Jurkat, Clone E6-1 (cell line): ENCODE measurements around the gene TNFAIP8.
"Not testable (repeated sequence)": the region's sequence is repeated elsewhere in the genome, so short reads cannot be mapped to it uniquely, and the experiment has no call there.

Source experiments
- DNase-seq: peaks from one replicate; pipeline ENCODE4 v3.0.0-alpha.2; 2011; ENCODE audit warnings: low read depth, low spot score
- H3K4me3 ChIP-seq: 2 replicates; pipeline ENCODE4 v1.5.1; 2011; ENCODE audit warnings: mild to moderate bottlenecking, low read length, control low read depth, moderate library complexity

TNFAIP8 gene

DNA sequence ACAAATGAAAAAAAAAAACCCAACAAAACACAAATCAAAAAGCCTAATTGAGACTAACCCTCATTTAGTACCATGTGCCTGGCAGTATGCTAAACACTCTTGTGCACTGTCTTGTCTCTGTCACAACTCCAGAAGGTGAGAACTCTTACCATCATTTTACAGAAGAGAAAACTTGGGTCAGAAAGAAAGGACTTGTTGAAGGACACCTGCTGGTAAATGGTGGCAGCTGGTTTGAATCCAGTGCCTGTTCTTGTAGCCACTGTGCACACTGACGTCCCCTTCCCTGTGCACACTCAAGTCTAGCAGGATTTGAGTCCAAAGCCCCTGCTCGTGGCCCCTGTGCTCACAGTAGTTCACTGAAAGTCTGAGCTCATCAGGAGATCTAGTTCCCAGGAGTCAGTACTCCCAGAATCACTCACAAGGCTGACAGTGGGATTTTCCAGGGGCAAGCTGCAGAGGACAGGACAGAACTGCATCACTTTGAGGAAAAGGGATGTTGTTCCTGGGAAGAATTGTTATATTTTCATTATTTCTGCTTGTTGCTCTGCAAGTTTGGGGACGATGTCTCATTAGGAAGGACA is 53.5 kb downstream of the TNFAIP8 start:
- DNase-seq, result peak; percentile 60
- no peak overlapping the region for H3K4me3 ChIP-seq

DNA sequence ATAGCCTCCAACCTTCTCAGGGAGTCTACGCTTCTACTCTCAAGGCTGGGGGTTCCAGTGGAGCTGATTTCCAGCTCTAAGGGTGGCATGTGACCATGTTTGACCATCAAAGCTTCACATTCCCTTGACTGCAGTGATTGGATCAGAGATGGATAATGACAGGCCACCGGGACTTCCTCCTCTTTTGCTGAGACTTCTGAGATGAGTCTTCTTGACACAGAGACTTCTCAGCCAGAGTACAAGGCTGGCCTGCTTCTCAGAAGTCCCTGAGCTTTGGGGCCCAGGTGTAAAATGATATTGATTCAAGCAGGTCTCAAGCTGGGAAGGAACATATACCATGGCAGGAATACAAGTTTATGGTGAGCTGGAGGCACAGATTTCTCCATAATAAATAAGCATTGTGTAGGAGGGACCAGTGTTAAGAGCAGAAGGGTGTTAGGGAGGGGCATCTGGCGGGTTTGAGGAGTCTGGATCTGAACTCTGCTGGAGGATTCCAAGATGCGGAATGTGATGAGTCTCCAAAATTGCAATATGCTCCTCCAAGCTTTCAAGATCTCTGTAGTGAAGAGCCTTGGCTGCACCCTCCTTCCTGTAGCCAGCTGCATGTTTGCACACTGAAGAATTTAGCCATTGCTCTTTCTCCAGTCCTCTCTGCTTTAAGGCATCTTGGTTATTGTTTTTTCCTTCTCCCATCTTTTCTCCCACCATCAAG is 54.8 kb downstream of the TNFAIP8 start:
- H3K4me3 ChIP-seq, result no peak overlapping the region
- no peak for DNase-seq

DNA sequence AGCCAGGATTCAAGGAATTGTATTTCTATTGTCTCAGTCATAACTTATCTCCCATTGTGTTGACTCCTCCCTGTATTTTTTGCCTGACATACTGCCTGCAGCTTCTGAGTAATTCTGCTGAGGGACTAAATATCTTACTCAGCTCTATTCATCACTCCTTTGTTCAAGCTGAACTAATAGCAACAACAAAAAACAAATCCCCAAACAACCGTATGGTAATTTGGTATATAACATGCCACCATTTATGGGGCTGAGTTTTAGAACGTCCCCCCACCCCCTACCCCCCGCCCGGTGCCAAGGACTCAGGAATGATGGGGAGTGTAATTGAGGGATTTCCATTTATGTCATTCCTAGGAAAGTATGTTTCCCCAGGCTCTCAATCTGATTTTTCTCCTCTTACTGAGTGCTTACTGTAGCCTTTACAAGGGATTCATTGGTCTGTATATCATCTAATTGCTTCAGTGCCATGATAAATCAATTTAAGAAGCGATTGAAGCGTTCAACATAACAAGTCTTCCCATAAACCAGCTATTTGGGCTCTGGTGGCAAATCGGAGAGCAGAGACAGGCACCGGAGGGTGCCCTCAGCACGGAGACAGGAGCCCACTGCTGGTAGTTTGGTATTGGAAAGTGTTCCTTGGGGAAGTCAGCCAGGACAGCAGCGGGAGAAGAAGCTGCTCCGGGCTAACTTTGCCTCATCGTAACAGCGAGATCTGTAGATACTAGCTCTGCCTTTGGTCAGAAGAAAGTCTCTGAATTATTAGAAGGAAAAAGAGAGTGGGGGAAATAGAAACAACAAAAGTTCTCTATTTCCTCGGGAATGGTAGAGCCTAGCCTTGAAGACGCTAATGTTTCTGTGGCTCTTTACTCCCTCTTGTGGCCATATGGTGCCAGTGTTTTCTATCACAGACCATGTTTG is 55.8 kb downstream of the TNFAIP8 start:
- H3K4me3 ChIP-seq, result peak overlapping the region; percentile 36
- peak; percentile 80 for DNase-seq

DNA sequence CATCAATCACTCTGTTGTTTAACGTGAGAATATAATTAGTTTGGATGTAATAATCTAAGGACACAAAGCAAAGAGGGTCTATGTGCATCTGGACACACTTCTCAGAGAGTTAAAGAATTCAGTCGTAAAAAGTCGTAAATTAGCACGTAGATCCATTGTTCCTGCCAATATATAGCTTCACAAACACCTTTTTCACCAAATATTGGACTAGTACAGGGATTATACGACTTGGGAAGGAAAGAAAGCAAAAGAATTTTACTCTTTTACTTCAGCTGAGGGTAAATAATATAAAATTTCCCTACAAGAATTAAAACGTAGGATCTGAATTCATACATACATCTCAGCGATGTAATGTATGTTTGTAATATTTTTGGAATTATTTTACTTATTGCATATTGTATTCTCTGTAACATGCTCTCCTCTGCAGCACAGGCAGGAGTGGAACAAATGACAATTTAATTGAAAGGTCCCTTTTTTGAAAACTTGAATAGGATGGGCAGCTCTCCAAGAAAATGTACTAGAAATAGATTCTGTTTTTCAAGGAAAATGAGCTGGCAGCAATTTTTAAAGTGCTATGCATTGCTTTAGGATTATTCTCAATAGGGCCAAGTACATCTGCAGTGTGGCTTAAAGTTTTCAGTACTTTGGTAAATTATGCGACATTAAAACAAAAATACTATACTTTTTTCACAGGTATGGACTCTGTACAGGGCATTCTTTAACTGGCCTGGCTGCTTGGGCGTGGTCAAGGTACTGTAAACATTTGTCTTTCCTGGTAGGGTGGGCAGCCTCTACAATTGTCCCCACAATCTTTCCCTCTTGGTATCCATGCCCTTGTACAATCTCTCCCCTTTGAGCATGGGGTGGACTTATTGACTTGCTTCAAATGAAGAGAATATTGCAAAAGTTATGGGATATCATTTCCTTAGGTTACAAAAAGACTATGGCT is 56.7 kb downstream of the TNFAIP8 start:
- H3K4me3 ChIP-seq, result no peak overlapping the region

DNA sequence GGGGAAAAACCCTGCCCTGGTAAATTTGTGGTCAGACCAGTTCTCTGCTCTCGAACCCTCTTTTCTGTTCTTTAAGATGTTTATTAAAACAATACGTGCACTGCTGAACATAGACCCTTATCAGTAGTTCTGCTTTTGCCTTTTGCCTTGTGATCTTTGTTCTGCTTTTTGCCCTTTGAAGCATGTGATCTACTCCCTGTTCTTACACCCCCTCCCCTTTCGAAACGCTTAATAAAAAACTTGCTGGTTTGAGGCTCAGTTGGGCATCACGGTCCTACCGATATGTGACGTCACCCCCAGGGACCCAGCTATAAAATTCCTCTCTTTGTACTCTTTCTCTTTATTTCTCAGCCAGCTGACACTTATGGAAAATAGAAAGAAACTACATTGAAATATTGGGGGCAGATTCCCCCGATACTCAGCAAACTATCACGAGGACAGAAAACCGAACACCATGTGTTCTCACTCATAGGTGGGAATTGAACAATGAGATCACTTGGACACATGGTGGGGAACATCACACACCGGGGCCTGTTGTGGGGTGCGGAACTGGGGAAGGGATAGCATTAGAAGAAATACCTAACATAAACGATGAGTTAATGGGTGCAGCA is 58.4 kb downstream of the TNFAIP8 start:
- DNase-seq, H3K4me3 ChIP-seq: not testable (repeated sequence)

More for the DNA sequence above, 56.7 kb downstream of the TNFAIP8 start:
- no peak for DNase-seq

DNA sequence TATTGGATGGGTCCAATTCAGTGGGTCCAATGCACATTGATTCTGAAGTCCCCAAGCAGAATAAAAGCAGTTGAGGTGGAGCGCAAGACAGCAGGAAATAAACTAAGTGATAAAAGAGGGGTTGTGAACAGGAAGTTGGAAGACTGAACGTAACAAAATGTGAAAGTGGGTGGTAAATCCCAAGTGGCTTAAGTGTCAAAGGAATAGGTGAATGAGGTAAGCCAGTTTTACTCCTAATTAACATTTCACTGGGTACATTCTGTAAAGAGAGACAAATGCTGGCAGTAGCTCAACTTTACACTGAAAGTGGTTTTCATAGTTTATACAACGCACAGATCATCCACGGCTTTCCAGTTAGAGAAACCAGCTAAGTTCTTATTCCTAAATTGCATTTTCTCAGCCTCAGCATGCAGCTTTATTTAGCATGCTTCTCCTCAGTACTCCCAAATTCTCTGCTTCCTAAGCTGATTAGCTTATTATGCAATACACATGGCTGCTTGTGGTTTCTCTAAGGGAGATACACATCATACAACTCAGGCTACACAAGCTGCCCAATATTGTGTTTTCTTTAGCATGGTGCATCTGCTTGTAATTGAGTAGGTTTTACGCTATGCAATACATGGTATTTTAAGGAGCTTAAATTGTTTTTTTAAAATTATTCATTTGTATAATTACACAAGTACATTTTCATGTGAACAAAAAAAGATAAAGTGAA is 62.2 kb downstream of the TNFAIP8 start:
- H3K4me3 ChIP-seq, result no peak overlapping the region
- no peak for DNase-seq

DNA sequence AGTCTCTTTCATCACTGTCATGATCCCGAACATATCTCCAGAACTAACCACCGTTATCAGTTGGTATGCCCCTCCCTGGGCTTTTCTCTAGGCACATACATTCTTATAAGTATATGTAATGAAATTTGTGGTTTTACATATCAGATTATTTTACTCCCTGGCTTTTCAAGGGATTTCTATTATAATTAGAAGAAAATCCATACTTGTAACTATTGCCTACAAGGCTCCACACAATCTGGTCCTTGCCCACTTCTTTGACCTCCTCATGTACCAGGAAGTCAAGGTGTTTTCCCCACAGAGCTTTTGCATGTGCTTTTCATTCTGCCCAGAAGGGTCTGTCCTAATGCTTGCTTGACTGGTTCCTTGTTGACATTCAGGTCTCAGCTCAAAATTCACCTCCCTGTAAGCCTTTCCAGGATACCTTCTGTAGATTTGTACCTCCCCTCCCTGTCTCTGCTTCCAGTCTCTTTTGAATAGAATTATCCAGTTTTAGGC is 62.8 kb downstream of the TNFAIP8 start:
- no peak overlapping the region for H3K4me3 ChIP-seq
- DNase-seq, result no peak

DNA sequence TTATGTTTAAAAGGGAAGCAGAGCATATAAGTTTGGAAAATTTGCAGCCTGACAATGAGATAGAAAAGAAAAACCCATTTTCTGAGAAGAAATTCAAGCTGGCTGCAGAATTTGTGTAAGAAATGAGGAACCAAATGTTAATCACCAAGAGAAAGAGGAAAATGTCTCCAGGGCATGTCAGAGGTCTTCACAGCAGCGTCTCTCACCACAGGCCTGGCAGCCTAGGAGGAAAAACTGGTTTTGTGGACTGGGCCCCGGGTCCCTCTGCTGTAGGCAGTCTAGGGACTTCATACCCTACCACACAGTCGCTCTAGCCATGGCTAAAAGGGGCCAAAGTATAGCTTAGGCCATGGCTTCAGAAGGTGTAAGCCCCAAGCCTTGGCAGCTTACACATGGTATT is 64.3 kb downstream of the TNFAIP8 start:
- no peak for DNase-seq
- no peak overlapping the region for H3K4me3 ChIP-seq

DNA sequence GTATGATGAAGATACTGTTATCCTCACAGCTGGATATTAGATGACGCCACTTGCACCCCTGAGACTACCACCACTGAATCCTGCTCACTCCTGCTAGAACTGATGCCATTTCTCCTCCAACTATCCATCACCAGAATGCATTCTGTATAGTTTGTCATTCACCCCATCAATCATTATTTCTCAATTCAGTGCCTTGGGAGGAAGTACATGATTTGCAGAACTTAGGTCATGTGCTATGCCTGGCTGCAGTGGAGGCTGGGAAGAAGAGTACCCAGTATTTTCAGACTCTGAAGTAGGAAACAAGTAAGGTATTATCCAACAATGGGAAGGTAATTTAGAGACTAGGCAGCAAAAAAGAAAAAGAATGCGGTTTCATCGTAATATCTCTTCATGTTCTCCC is 70.2 kb downstream of the TNFAIP8 start:
- no peak overlapping the region for H3K4me3 ChIP-seq
- no peak for DNase-seq

DNA sequence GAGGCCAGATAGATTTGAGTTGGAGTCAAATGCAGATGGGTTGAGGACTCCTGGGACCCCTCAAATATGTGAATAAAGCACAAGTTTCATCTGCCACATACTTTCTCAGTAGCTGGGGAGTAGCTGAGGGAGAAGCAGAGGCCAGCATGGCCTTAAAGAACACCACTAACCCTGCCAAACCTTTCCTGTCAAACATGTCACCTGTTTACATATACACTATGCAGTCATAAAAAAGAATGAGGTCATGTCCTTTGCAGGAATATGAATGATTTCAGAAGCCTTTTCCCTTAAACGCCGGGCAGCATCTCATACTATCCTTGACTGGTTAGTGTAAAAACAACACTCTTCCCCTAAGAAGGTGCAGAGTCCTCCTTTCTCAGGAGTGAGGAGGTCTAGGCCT is 71.2 kb downstream of the TNFAIP8 start:
- H3K4me3 ChIP-seq, result no peak overlapping the region
- no peak for DNase-seq

DNA sequence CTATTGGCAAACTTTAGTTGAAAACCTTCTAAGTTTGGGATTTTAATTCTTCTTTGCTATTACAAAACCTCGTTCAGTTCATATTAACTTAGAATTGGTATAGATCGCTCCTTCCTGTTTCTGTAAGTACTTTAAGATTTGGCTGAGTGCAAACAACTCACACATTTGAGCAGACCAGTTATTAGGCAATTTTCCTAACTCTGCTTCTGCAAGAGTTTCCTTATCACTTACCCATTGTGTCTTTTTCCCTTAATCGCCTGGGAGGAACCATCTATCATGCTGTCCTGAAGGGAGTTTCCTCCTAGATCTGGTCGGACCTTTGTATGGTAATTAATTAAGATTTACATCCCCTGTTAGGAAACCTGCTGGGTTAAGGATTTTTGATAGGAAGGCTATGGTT is 71.8 kb downstream of the TNFAIP8 start:
- DNase-seq, H3K4me3 ChIP-seq: not testable (repeated sequence)

DNA sequence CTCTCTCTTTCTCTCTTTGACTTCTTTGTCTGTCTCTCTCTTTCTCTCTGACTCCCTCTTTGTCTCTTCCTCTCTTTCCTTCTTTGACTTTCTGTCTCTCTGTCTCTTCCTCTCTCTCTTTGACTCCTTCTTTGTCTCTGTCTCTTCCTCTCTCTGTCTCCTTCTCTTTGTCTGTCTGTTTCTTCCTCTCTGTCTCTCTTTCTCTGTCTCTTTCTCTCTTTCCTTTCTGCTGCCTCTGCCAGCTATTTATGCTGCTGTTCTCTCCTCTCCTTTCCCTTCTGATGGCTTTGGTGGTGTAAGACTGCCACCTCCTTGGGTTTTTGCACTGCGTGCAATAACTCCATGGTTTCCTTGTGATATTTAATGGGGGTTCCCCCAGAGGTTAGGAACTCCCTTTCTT is 72.3 kb downstream of the TNFAIP8 start:
- H3K4me3 ChIP-seq, DNase-seq: not testable (repeated sequence)

DNA sequence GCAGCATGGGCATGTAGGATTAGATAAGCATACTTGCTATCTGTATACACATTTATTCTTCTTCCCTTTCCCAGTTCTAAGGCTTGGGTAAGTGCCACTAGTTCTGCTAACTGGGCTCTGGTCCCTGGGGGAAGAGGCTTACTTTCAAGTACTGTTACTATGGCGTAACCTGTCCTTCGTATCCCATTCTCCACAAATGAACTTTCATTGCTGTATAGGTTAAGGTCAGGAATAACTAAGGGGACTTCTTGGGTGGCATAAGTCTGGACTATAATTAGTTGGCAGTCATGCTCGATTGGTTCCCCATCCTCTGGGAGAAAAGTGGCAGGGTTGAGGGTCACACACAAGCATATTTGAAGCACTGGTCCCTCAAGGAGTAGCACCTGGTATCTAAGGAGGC is 72.8 kb downstream of the TNFAIP8 start:
- not testable (repeated sequence) for H3K4me3 ChIP-seq, DNase-seq

DNA sequence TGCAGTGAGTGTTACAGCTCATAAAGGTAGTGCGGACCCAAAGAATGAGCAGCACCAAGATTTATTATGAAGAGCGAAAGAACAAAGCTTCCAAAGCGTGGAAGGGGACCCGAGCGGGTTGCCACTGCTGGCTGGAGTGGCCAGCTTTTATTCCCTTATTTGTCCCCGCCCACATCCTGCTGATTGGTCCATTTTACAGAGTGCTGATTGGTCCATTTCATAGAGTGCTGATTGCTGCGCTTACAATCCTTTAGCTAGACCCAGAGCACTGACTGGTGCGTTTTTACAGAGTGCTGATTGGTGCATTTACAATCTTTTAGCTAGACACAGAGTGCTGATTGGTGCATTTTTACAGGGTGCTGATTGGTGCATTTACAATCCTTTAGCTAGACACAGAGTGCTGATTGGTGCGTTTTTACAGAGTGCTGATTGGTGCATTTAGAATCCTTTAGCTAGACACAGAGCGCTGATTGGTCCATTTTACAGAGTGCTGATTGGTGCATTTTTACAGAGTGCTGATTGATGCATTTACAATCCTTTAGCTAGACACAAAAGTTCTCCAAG is 76.9 kb downstream of the TNFAIP8 start:
- not testable (repeated sequence) for H3K4me3 ChIP-seq

DNA sequence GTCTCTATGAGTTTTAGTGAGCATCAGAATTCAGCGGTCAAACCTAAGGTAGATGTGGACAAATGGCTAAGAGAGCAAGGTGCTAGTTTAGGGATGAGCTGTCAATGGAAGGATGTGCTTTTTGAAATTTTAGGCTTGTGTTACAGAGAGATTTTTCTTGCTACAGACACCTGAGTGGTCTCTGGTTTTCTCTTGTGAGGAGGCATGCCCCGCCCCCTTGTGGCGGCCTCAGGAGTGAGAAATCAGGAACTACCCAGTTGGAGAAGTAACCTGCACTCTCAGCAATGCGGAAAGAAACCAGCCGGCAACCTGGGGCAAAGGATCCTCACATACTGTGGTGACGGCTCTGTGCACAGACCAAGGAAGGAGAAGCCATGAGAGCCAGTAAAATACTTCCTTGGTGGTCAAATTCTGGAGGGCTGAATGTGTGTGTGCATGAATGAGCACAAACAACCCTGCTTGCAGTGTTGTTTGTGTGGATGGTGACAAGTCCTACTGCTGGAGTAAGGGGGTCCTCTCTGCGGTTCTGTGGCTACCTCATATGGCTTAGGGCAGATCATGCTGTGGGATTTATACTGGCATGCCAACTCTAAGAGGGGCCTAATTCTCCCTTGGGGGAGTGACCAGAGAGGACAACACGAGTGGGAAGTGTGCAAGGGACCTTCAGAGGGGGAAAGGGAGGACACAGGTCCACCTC is 79.8 kb downstream of the TNFAIP8 start:
- peak; percentile 74 for DNase-seq
- H3K4me3 ChIP-seq, result no peak overlapping the region

More for the DNA sequence above, 76.9 kb downstream of the TNFAIP8 start:
- DNase-seq, result not testable (repeated sequence)

DNA sequence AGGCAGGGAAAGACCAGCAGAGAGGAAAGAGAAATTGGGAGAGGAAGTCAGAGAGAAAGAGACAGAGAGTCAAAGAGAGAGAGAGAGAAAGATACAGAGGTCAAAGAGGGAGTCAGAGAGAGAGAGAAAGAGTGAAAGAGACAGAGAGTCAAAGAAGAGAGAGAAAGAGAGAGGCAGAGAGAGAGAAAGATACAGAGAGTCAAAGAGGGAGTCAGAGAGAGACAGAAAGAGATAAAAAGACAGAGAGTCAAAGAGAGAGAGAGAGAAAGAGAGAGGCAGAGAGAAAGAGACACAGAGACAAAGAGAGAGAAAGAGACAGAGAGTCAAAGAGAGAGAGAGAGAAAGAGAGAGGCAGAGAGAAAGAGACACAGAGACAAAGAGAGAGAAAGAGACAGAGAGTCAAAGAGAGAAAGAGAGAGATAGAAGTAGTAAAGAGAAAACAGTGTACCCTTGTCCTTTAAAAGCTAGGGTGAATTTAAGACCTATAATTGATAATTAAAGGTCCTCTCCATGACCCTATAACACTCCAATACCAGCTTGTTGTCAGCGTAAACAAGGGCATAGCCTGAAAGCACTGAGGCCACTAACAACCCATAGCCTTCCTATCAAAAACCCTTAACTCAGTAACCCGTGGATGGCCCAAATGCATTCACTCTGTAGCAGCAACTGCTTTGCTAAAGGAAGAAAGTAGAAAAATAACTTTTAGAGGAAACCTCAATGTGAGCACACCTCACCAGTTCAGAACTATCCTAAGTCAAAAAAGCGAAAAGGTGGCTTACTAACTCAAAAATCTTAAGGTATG is 82.2 kb downstream of the TNFAIP8 start:
- H3K4me3 ChIP-seq, DNase-seq: not testable (repeated sequence)
